GM18858 (cell line): Measurements from ENCODE around the gene FAM162A.

ENCODE experiments used
- ATAC-seq: cut with Tn5 transposase; IDR thresholded peaks from one replicate; pipeline ENCODE4 v1.9.1; 2021; ENCODE audit not compliant: unreplicated experiment

FAM162A gene

GRCh38 chr3:122387709-122388108, 3.7 kb downstream of the FAM162A start:
- ATAC-seq, result no peak

- ATAC-seq, result no peak
Observed at GRCh38 chr3:122389197-122389596, 5.2 kb downstream of the FAM162A start.

- ATAC-seq, result no peak
Observed at GRCh38 chr3:122389892-122390291, 5.9 kb downstream of the FAM162A start.

- ATAC-seq, result no peak
Observed at GRCh38 chr3:122390665-122391064, 6.7 kb downstream of the FAM162A start.

- ATAC-seq, result no peak
Observed at GRCh38 chr3:122391681-122392446, 7.9 kb downstream of the FAM162A start.

- ATAC-seq, result no peak
Observed at GRCh38 chr3:122392868-122393844, 9.2 kb downstream of the FAM162A start.

GRCh38 chr3:122394173-122394572, 10.2 kb downstream of the FAM162A start:
- no peak for ATAC-seq

- no peak for ATAC-seq
Observed at GRCh38 chr3:122395582-122395981, 11.6 kb downstream of the FAM162A start.

GRCh38 chr3:122396511-122396910, 12.5 kb downstream of the FAM162A start:
- no peak for ATAC-seq

- ATAC-seq, result no peak
Observed at GRCh38 chr3:122397201-122397600, 13.2 kb downstream of the FAM162A start.

- ATAC-seq, result no peak
Observed at GRCh38 chr3:122398920-122399319, 14.9 kb downstream of the FAM162A start.

- no peak for ATAC-seq
Observed at GRCh38 chr3:122403489-122403888, 19.5 kb downstream of the FAM162A start.

- no peak for ATAC-seq
Observed at GRCh38 chr3:122405015-122405414, 21.0 kb downstream of the FAM162A start.

- no peak for ATAC-seq
Observed at GRCh38 chr3:122406198-122406597, 22.2 kb downstream of the FAM162A start.

GRCh38 chr3:122407946-122408345, 24.0 kb downstream of the FAM162A start:
- no peak for ATAC-seq

GRCh38 chr3:122409446-122409845, 25.5 kb downstream of the FAM162A start:
- ATAC-seq, result no peak

GRCh38 chr3:122410111-122410510, 26.1 kb downstream of the FAM162A start:
- no peak for ATAC-seq

GRCh38 chr3:122410639-122411038, 26.7 kb downstream of the FAM162A start:
- no peak for ATAC-seq

- ATAC-seq, result no peak
Observed at GRCh38 chr3:122414391-122414790, 30.4 kb downstream of the FAM162A start.

- peak; percentile 48 for ATAC-seq
Observed at GRCh38 chr3:122415104-122415744, 31.2 kb downstream of the FAM162A start.
